Central memory CD8-positive, alpha-beta T cell (primary cell): ENCODE measurements around the gene LRRC45.

ENCODE experiments used
- ATAC-seq: fragments of 150-1000 bp; cut with Tn5 transposase; replicated peaks from 2 replicates; pipeline ENCODE4 v1.10.0; 2022; ENCODE audit warnings: mild to moderate bottlenecking, moderate FRiP score, moderate number of reproducible peaks; ENCODE audit not compliant: poor library complexity, severe bottlenecking; ENCODE audit errors: extremely low read depth
- DNase-seq, 2 donors: peaks; one replicate each; pipeline ENCODE4 v3.0.0; 2021; ENCODE audit warnings: low spot score in 2 of 2
- H3K27ac Mint-ChIP-seq: one replicate; pipeline ENCODE4 v1.8.0; 2022; ENCODE audit warnings: low read depth, mild to moderate bottlenecking, moderate library complexity, mixed read lengths
- H3K27me3 Mint-ChIP-seq: one replicate; pipeline ENCODE4 v1.8.0; 2022; ENCODE audit warnings: mixed read lengths
- H3K36me3 Mint-ChIP-seq: one replicate; pipeline ENCODE4 v1.8.0; 2022; ENCODE audit warnings: mild to moderate bottlenecking, moderate library complexity, mixed read lengths; ENCODE audit not compliant: insufficient read depth
- H3K4me1 Mint-ChIP-seq: one replicate; pipeline ENCODE4 v1.8.0; 2022; ENCODE audit warnings: mixed read lengths
- H3K4me3 Mint-ChIP-seq: one replicate; pipeline ENCODE4 v1.8.0; 2022; ENCODE audit warnings: mild to moderate bottlenecking, moderate library complexity, mixed read lengths
- H3K9me3 Mint-ChIP-seq: one replicate; pipeline ENCODE4 v1.8.0; 2022; ENCODE audit warnings: mixed read lengths

Gene LRRC45

DNA sequence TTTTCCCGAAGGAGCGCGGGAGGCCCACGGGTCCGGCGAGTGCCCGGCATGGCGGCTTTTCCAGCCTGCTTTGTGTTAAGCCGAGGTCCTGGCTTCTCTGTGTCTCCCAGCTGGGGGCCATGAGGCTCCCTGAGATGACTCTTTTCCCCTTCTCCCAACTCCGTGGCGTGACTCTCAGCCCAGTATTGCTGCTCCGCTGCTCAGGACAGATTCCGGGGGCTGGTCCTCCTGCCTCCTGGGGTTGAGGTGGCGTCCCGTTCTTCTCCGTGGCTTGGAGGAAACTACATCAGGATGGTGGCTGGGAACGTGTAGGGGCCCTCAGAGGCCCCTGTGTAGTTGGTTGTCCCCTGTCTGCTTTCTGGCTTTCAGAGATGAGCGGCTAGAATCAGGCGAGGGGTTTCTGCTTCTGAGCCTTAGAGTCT, 29.5 kb downstream of the LRRC45 start:
- Mint-ChIP-seq H3K27me3 (no peaks in the 10 kb centered on the region), H3K4me1 (peaks cover 5% of the 10 kb centered on the region), H3K36me3 (peaks cover 8% of the 10 kb centered on the region), H3K27ac (no peak overlapping the region), H3K9me3 (no peaks in the 10 kb centered on the region), H3K4me3 (peak overlapping the region; percentile 78)
- DNase-seq (no peak), ATAC-seq (no peak)

GRCh38 chr17:82053130-82053529, 30.0 kb downstream of the LRRC45 start:
- Mint-ChIP-seq H3K27me3 (no peaks in the 10 kb centered on the region), H3K9me3 (no peaks in the 10 kb centered on the region), H3K27ac (no peak overlapping the region), H3K36me3 (peaks cover 10% of the 10 kb centered on the region), H3K4me1 (peaks cover 5% of the 10 kb centered on the region), H3K4me3 (peak overlapping the region; percentile 78)
- ATAC-seq (no peak), DNase-seq (no peak)

DNA sequence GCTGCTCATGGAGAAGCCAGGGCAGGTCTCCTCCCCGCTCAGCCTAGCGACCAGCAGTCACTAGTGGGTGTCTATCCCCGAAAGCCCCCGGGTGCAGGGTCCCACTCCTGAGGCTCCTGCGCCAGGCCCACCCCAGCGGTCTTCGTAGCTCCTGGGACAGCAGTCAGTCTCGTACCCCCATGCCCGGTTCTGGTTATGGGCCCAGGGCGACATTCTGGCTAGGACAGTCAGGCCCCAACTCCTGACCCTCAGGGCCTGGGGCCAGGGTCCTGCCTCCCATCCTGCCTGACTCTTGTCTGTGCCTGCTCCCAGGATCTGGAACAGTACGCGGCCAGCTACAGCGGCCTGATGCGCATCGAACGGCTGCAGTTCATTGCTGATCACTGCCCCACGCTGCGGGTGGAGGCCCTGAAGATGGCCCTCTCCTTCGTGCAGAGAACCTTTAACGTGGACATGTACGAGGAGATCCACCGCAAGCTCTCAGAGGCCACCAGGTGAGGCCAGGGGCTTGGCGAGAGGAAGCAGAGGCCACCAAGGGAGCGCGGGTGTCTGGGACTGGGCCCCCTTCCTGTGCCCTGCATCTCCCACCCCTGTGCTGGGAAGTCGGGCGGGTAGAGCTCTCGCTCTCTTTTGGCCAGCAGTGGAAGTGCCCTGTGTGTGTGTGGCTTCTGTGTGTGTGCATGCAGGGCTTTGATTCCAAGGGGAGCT, 30.6 kb downstream of the LRRC45 start:
- Mint-ChIP-seq H3K9me3 (no peaks in the 10 kb centered on the region), H3K4me3 (peak overlapping the region; percentile 78), H3K4me1 (peaks cover 5% of the 10 kb centered on the region), H3K27me3 (no peaks in the 10 kb centered on the region), H3K27ac (no peak overlapping the region), H3K36me3 (peaks cover 12% of the 10 kb centered on the region)
- ATAC-seq (no peak), DNase-seq (no peak)

DNA sequence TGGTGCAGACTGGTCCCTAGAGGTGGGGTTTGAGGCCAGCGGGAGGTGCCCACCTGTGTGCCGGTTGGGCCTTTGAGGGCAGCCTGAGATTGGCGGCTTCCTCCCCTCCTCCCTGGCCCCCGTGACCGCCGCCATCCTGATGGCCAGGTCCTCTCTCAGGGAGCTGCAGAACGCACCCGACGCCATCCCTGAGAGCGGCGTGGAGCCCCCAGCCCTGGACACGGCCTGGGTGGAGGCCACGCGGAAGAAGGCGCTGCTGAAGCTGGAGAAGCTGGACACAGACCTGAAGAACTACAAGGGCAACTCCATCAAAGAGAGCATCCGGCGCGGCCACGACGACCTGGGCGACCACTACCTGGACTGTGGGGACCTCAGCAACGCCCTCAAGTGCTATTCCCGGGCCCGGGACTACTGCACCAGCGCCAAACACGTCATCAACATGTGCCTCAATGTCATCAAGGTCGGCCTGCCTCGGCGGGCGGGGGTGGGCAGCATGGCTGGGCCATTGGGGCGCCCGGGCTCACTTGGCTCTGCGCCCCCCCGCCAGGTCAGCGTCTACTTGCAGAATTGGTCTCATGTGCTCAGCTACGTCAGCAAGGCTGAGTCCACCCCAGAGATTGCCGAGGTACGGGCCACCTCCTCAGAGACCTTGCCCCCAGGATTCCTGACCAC, 31.4 kb downstream of the LRRC45 start:
- H3K27me3 Mint-ChIP-seq = no peaks in the 10 kb centered on the region
- H3K9me3 Mint-ChIP-seq = no peaks in the 10 kb centered on the region
- ATAC-seq (no peak), DNase-seq (no peak)
- H3K4me1 Mint-ChIP-seq = peaks cover 5% of the 10 kb centered on the region
- H3K27ac Mint-ChIP-seq = no peak overlapping the region
- peaks cover 13% of the 10 kb centered on the region for H3K36me3 Mint-ChIP-seq
- H3K4me3 Mint-ChIP-seq = peak overlapping the region; percentile 78

- H3K4me3 Mint-ChIP-seq = no peak overlapping the region
- H3K9me3 Mint-ChIP-seq = no peaks in the 10 kb centered on the region
- peaks cover 13% of the 10 kb centered on the region for H3K36me3 Mint-ChIP-seq
- DNase-seq (no peak), ATAC-seq (no peak)
- no peaks in the 10 kb centered on the region for H3K27me3 Mint-ChIP-seq
- no peak overlapping the region for H3K27ac Mint-ChIP-seq
- H3K4me1 Mint-ChIP-seq = peaks cover 5% of the 10 kb centered on the region
Observed at GRCh38 chr17:82055023-82055964, 32.2 kb downstream of the LRRC45 start.

DNA sequence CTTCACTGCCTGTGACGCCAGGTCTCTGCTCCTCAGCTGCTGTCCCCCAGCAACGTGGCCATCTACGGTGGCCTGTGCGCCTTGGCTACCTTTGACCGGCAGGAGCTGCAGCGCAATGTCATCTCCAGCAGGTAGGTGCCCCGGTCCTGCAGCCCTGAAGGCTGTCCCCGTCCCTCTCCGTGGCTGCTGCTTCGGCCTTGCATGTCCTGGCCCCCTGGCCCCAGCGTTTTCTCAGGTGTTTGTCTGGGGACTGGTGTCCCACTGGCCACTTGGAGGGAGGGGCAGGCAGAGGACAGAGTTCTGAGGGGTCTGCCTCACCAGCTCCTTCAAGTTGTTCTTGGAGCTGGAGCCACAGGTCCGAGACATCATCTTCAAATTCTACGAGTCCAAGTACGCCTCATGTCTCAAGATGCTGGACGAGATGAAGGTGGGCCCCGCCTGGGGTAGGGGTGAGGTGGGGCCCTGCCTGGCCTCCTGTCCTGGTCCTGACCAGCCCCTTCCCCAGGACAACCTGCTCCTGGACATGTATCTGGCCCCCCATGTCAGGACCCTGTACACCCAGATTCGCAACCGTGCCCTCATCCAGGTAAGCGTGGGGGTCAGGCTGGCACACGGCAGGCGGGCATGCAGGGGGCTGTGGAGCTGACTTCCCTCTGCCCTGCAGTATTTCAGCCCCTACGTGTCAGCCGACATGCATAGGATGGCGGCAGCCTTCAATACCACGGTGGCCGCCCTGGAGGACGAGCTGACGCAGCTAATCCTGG, 33.0 kb downstream of the LRRC45 start:
- H3K27me3 Mint-ChIP-seq = no peaks in the 10 kb centered on the region
- peaks cover 13% of the 10 kb centered on the region for H3K36me3 Mint-ChIP-seq
- H3K9me3 Mint-ChIP-seq = no peaks in the 10 kb centered on the region
- no peaks in the 10 kb centered on the region for H3K4me1 Mint-ChIP-seq
- H3K4me3 Mint-ChIP-seq = no peak overlapping the region
- ATAC-seq = no peak
- H3K27ac Mint-ChIP-seq = no peak overlapping the region
- DNase-seq = no peak

- H3K4me3 Mint-ChIP-seq = no peak overlapping the region
- no peaks in the 10 kb centered on the region for H3K4me1 Mint-ChIP-seq
- no peaks in the 10 kb centered on the region for H3K27me3 Mint-ChIP-seq
- no peak overlapping the region for H3K27ac Mint-ChIP-seq
- ATAC-seq = no peak
- DNase-seq = no peak
- H3K36me3 Mint-ChIP-seq = peaks cover 13% of the 10 kb centered on the region
- H3K9me3 Mint-ChIP-seq = no peaks in the 10 kb centered on the region
Observed at GRCh38 chr17:82056729-82057621, 33.9 kb downstream of the LRRC45 start.

DNA sequence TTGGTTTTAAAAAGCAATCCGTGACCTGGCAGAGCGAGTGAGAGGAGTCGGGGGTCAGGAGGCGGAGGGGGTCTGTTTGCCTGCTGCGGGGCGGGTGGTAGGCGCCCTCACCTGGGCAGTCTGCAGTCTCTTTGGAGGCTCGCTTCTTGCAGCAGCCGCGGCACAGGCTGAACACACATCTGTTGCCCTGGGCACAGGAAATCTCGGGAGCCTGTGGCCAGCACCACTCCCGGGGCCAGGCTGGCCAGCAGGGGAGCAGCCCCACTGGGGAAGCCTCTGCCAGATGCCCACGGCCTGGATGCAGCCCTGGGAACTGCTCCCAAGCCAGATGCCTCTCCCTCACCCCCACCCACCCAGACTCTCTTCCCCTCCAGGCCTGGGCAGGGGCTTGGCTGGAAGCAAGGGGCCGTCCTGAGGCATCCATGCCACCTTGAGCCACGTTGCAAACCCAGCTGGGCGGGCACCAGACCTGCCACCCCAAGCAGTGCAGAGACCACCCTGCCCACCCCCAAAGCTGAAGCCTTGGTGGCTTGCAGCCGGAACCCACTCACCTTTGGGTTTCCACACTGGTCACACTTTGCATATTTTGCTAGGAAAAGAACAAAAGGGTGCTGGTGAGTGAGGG, 35.2 kb downstream of the LRRC45 start:
- Mint-ChIP-seq H3K4me1 (no peaks in the 10 kb centered on the region), H3K27me3 (no peaks in the 10 kb centered on the region), H3K9me3 (no peaks in the 10 kb centered on the region), H3K4me3 (no peak overlapping the region), H3K36me3 (peaks cover 15% of the 10 kb centered on the region), H3K27ac (no peak overlapping the region)
- DNase-seq = no peak
- no peak for ATAC-seq

GRCh38 chr17:82058855-82059249, 35.7 kb downstream of the LRRC45 start:
- Mint-ChIP-seq H3K27ac (no peak overlapping the region), H3K4me1 (no peaks in the 10 kb centered on the region), H3K4me3 (no peak overlapping the region), H3K9me3 (no peaks in the 10 kb centered on the region), H3K36me3 (peaks cover 15% of the 10 kb centered on the region), H3K27me3 (no peaks in the 10 kb centered on the region)
- no peak for DNase-seq
- ATAC-seq = no peak

GRCh38 chr17:82059272-82060000, 36.3 kb downstream of the LRRC45 start:
- no peak for DNase-seq
- Mint-ChIP-seq H3K36me3 (peaks cover 15% of the 10 kb centered on the region), H3K4me1 (no peaks in the 10 kb centered on the region), H3K27me3 (no peaks in the 10 kb centered on the region), H3K4me3 (no peak overlapping the region), H3K27ac (no peak overlapping the region), H3K9me3 (no peaks in the 10 kb centered on the region)
- no peak for ATAC-seq

DNA sequence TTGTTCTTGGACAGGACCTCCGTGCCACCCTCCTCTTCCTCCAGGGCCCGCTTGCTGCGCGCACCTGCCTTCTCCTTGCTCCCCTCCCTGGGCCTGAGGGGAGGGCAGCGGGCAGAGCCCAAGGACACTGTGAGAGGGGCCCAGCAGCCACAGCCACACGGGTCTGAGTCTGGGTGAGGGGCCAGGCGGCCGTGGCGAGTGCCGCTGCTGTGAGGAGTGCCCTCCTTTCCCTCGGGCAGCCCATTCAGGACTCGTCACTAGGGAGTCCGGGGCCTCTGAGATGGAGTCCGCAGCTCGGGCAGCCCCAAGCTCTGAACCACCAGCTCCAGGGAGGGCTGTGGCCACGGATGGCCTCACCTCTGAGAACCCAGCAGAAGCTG, 36.9 kb downstream of the LRRC45 start:
- DNase-seq (no peak), ATAC-seq (no peak)
- Mint-ChIP-seq H3K4me1 (no peaks in the 10 kb centered on the region), H3K27me3 (no peaks in the 10 kb centered on the region), H3K9me3 (no peaks in the 10 kb centered on the region), H3K27ac (no peak overlapping the region), H3K36me3 (peaks cover 17% of the 10 kb centered on the region), H3K4me3 (no peak overlapping the region)
